GM21576 (cell line): ENCODE measurements around the gene FARP2.
"Not testable (repeated sequence)": the region's sequence is repeated elsewhere in the genome, so short reads cannot be mapped to it uniquely, and the experiment has no call there.

Experiments used
- ATAC-seq: cut with Tn5 transposase; IDR thresholded peaks from one replicate; pipeline ENCODE4 v1.9.1; 2021; ENCODE audit warnings: mild to moderate bottlenecking, moderate library complexity; ENCODE audit not compliant: unreplicated experiment

Gene FARP2

GRCh38 chr2:241399941-241400922 is 44.1 kb downstream of the FARP2 start:
- ATAC-seq, result no peak

GRCh38 chr2:241408849-241409248 is 52.8 kb downstream of the FARP2 start:
- ATAC-seq, result no peak

- no peak for ATAC-seq
Observed at GRCh38 chr2:241410739-241411176, 54.7 kb downstream of the FARP2 start.

GRCh38 chr2:241412144-241412543 is 56.1 kb downstream of the FARP2 start:
- no peak for ATAC-seq

- not testable (repeated sequence) for ATAC-seq
Observed at GRCh38 chr2:241413501-241413900, 57.4 kb downstream of the FARP2 start.

GRCh38 chr2:241413929-241414580 is 58.0 kb downstream of the FARP2 start:
- no peak for ATAC-seq

GRCh38 chr2:241415196-241415595 is 59.1 kb downstream of the FARP2 start:
- ATAC-seq, result no peak

GRCh38 chr2:241417626-241418025 is 61.5 kb downstream of the FARP2 start:
- ATAC-seq, result no peak

- no peak for ATAC-seq
Observed at GRCh38 chr2:241421330-241421729, 65.2 kb downstream of the FARP2 start.

GRCh38 chr2:241421942-241422341 is 65.9 kb downstream of the FARP2 start:
- ATAC-seq, result not testable (repeated sequence)

- ATAC-seq, result no peak
Observed at GRCh38 chr2:241422350-241422749, 66.3 kb downstream of the FARP2 start.

- ATAC-seq, result not testable (repeated sequence)
Observed at GRCh38 chr2:241423489-241423888, 67.4 kb downstream of the FARP2 start.

GRCh38 chr2:241425368-241425767 is 69.3 kb downstream of the FARP2 start:
- no peak for ATAC-seq

- no peak for ATAC-seq
Observed at GRCh38 chr2:241430178-241430577, 74.1 kb downstream of the FARP2 start.

- no peak for ATAC-seq
Observed at GRCh38 chr2:241432824-241433448, 76.9 kb downstream of the FARP2 start.

- no peak for ATAC-seq
Observed at GRCh38 chr2:241437179-241437578, 81.1 kb downstream of the FARP2 start.

- no peak for ATAC-seq
Observed at GRCh38 chr2:241441492-241441891, 85.4 kb downstream of the FARP2 start.

- no peak for ATAC-seq
Observed at GRCh38 chr2:241443486-241444223, 87.6 kb downstream of the FARP2 start.

- ATAC-seq, result no peak
Observed at GRCh38 chr2:241445426-241445825, 89.3 kb downstream of the FARP2 start.

GRCh38 chr2:241450092-241450491 is 94.0 kb downstream of the FARP2 start:
- not testable (repeated sequence) for ATAC-seq
